Measurements from ENCODE around the gene CDK11A. TPM values are rescaled to one million over a fixed set of nuclear protein-coding genes. Genes with fewer than 3 reads are reported as not detected.
"Not testable (repeated sequence)": the region's sequence is repeated elsewhere in the genome, so short reads cannot be mapped to it uniquely, and the experiment has no call there.

Gene CDK11A
- total and polyA plus RNA-seq, 2 of the 8 experiments (the other 6 are each of a cell fraction or from before 2014, with no cell fraction given) = 15.0 to 45.6 TPM

DNA sequence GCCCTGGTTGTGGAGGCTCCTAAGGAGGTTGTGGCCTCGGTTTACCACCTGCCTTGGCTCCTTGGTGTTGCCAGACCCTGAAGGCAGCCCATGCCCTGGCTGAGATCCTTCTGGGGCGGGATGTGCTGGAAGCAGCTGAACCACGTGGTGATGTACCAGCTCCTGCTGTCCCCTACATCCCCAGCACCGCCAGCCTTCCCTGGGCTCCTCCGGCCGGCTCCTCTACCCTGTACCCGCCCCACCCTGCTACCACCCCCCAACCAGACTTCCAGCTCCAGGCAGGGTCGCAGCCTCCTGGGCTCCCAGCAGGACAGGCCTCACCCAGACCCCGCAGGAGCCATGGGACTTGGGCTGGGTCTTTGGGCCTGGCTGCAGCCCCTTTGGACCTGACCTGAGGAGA, 25.8 kb upstream of the CDK11A start:
- H3K56ac ChIP-seq (replicated peaks; ENCODE audit: insufficient read length, low read depth, low read length); H3K79me1 ChIP-seq (ENCODE audit: low read depth, low read length); H2BK15ac ChIP-seq (ENCODE audit: low read length); H2BK12ac ChIP-seq (ENCODE audit: low read depth, low read length); H4K8ac ChIP-seq (ENCODE audit: extremely low read depth, insufficient read depth, low read length); H4K91ac ChIP-seq (replicated peaks; ENCODE audit: insufficient read length, low read length); H3K79me2 ChIP-seq (ENCODE audit: control insufficient read depth in 1 of 2, insufficient read depth in 2 of 2, low read length in 2 of 2); H2BK20ac ChIP-seq (ENCODE audit: low read length); H4K20me1 ChIP-seq (replicated peaks in 1 of 2; ENCODE audit: control insufficient read depth in 1 of 2, insufficient read depth in 2 of 2, low read length in 2 of 2); H3K9me3 ChIP-seq (ENCODE audit: insufficient read depth in 2 of 2, low read depth in 1 of 2, low read length in 1 of 2); H3K4me3 ChIP-seq (ENCODE audit: extremely low read depth in 1 of 4, insufficient read depth in 2 of 4, low read depth in 3 of 4, low read length in 4 of 4); CTCF ChIA-PET (ENCODE audit: partially characterized antibody); H3K4ac ChIP-seq (replicated peaks; ENCODE audit: insufficient read length, low read depth, low read length); H4K5ac ChIP-seq (ENCODE audit: insufficient read length, low read depth, low read length); H3K23ac ChIP-seq (ENCODE audit: insufficient read length); H3K4me2 ChIP-seq (ENCODE audit: insufficient read depth in 1 of 2, low read depth in 2 of 2, low read length in 2 of 2); H2AFZ ChIP-seq (ENCODE audit: low read length); DNase-seq (ENCODE audit: low read depth in 1 of 2, low spot score in 2 of 2); H3K18ac ChIP-seq (ENCODE audit: extremely low read depth, low read length); H3K9ac ChIP-seq (replicated peaks in 1 of 4; ENCODE audit: extremely low read depth in 1 of 4, low read depth in 3 of 4, low read length in 3 of 4); POLR2A ChIA-PET (ENCODE audit: partially characterized antibody); H3K4me1 ChIP-seq (replicated peaks in 1 of 4; ENCODE audit: control insufficient read depth in 3 of 4, insufficient read depth in 4 of 4, low read length in 3 of 4); H3K23me2 ChIP-seq (ENCODE audit: low read depth, low read length); H2AK5ac ChIP-seq (ENCODE audit: low read depth, low read length); H2BK5ac ChIP-seq (ENCODE audit: low read depth, low read length); FAIRE-seq; H2BK120ac ChIP-seq (replicated peaks; ENCODE audit: low read depth, low read length); H3K27ac ChIP-seq (ENCODE audit: low read depth, low read length); H3K14ac ChIP-seq (ENCODE audit: insufficient read length); H3K27me3 ChIP-seq (replicated peaks in 1 of 4; ENCODE audit: control insufficient read depth in 3 of 4, extremely low read depth in 1 of 4, insufficient read depth in 3 of 4, low read length in 3 of 4): not testable (repeated sequence)
- H3K36me3 ChIP-seq (ENCODE audit: control insufficient read depth in 2 of 4, insufficient read depth in 4 of 4, low read length in 3 of 4) = peaks cover 7 to 22% (median 14%) of the 10 kb centered on the region in 4 experiments; a peak in 7 of 8 replicates
- WGBS, 2 experiments (ENCODE audit: extremely low coverage in 1 of 2, insufficient coverage in 1 of 2, insufficient read length in 1 of 2, insufficient replicate concordance in 2 of 2, low coverage in 1 of 2, low lambda C conversion rate in 2 of 2, missing lambda C conversion rate in 1 of 2) = no CpG with 5 or more reads among the region's 9 CpGs
